ENCODE measurements around the gene PKN1. TPM values are rescaled to one million over a fixed set of nuclear protein-coding genes. Genes with fewer than 3 reads are reported as not detected.
A peak's percentile ranks its signal among the peaks of the same experiment; 100 is the strongest.

PKN1 gene
- polyA plus RNA-seq, 3 donors, result 87.0 to 106 (median 98.6) TPM

DNA sequence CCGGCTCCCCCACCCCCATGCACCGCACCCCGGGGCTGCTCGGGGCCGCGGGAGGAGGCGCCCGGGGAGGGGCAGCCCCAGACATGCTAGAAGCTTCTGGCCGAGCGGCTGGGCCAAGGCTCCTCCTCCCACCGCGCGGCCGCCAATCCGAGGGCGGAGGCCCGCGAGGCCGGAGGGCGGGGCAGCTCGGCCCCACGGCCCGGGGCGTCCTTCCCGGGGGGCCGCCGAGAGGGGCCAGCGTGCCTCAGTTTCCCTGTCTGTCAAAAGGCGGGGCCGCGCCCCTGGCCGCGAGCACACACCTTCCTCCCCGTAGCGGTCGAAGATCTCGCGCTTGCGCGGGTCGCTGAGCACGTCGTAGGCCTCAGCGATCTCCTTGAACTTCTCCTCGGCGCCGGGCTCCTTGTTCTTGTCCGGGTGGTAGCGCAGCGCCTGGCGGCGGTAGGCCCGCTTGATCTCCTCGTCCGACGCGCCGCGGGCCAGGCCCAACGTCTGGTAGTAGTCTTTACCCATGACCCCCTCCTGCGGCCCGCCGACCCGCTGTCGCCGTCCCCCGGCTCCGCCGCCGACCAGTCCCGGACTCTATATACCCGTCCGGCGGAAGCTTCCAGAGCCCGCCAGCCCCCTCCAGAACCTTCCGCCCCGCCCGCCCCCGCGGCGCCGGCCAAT lies 84.9 kb downstream of the PKN1 start, which contains the start of gene DNAJB1:
DNAJB1 (minus strand) TSS at position 558 of the 666 bp plus-strand sequence; CDS start at position 510, 48 bp downstream.
- peak in 4 of 11 donors; percentile 48 to 65 (median 50) for DNase-seq (ENCODE audit: extremely low read depth in 1 of 11, low read depth in 9 of 11, low spot score in 4 of 11)

DNA sequence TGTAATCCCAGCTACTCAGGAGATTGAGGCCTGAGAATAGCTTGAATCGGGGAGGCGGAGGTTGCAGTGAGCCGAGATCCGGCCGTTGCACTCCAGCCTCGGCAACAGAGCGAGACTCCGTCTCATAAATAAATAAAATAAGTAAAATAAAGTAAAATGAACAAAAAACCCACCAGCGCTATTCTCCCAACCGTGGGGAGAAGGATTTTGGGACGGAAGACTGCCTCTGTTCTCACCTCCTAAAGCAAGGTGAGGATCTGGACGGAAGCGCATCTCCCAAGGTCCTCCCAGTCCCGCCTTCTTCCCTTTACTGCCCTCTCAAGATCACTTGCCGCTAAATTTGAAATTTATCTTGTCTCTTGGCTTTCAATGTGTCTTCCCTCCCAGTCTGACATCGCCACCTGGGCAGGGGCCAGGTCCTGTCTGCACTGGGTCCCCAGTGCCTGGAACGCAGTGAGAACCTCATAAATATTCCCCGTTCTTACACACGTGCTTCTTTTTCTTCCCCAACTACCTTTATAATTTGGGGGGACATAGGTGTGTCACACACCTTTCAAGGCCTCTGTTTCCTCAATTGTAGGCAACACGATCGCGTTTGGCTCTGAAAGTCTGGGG lies 86.2 kb downstream of the PKN1 start:
- DNase-seq (ENCODE audit: extremely low read depth in 1 of 11, low read depth in 9 of 11, low spot score in 4 of 11), result no peak

DNA sequence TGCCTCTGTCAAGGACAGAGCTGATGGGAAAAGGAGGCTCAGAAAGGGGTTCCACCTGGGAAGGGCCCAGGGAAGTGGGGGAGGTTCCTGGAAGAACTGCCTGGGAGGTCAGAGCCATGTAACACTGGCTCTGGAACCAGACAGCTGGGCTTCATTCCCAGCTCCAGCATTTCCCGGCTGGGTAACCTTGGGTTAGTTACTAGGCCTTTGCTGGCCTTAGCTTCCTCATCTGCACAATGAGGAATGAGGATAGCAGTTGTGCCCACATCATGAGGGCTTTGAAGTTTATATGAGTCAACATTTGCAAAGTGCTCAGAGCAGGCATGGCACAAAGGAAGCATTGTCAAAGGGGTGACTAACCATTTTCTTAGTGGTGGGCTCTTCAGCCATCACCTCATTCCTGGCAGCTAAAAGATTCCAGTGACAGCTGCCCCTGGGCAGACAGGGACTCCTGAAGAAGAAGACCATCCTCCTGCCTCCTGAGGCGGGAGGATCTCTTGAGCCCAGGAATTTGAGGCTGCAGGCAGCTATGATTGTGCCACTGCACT lies 86.8 kb downstream of the PKN1 start:
- no peak for DNase-seq (ENCODE audit: extremely low read depth in 1 of 11, low read depth in 9 of 11, low spot score in 4 of 11)

DNA sequence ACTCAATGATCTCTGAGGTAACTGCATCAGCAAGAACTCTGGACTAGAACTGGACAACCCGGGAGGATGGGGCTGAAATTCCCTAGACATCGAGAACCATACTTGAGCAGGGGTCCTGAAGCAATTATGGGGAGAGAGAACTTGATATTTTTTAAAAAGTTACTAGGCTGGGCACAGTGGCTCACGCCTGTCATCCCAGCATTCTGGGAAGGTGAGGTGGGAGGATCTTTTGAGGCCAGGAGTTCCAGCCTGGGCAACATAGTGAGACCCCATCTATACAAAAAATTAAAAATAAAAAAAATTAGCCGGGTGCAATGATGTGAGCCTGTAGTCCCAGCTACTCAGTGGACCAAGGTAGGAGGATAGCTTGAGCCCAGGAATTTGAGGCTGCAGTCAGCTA lies 87.4 kb downstream of the PKN1 start:
- DNase-seq (ENCODE audit: extremely low read depth in 1 of 11, low read depth in 9 of 11, low spot score in 4 of 11), result no peak

Other genes starting within 250 kb of the PKN1 start
- gene ADGRL1, start 227.1 kb upstream of the PKN1 start, polyA plus RNA-seq (ENCODE audit: insufficient read length in 3 of 3), result 10 to 100 TPM; 33.2 to 53.1 (median 50.1) TPM
- gene ADGRE5, start 51.9 kb upstream of the PKN1 start, polyA plus RNA-seq (ENCODE audit: insufficient read length in 3 of 3), result 10 to 100 TPM; 16.4 to 19.2 (median 18.4) TPM
- 10 to 100 TPM; 49.4 to 63.4 (median 62.7) TPM for gene DDX39A, start 14.0 kb upstream of the PKN1 start, polyA plus RNA-seq (ENCODE audit: insufficient read length in 3 of 3)
- 10 to 100 TPM in 1 of 3 donors, 1 to 10 TPM in 2; 1.6 to 13.3 (median 4.5) TPM for gene PTGER1, start 42.0 kb downstream of the PKN1 start, polyA plus RNA-seq (ENCODE audit: insufficient read length in 3 of 3)
- 10 to 100 TPM; 56.0 to 87.9 (median 85.0) TPM for gene GIPC1, start 62.8 kb downstream of the PKN1 start, polyA plus RNA-seq (ENCODE audit: insufficient read length in 3 of 3)
- gene DNAJB1, start 85.1 kb downstream of the PKN1 start, polyA plus RNA-seq (ENCODE audit: insufficient read length in 3 of 3), result 100 to 1,000 TPM in 1 of 3 donors, 10 to 100 TPM in 2; 76.2 to 108 (median 97.3) TPM
- 100 to 1,000 TPM; 130 to 151 (median 147) TPM for gene TECR, start 96.3 kb downstream of the PKN1 start, polyA plus RNA-seq (ENCODE audit: insufficient read length in 3 of 3)
- gene NDUFB7, start 138.8 kb downstream of the PKN1 start, polyA plus RNA-seq (ENCODE audit: insufficient read length in 3 of 3), result 100 to 1,000 TPM in 2 of 3 donors, 10 to 100 TPM in 1; 67.6 to 121 (median 120) TPM
- gene CLEC17A, start 149.8 kb downstream of the PKN1 start, polyA plus RNA-seq (ENCODE audit: insufficient read length in 3 of 3), result under 1 TPM; 0.11 to 0.44 (median 0.16) TPM
- gene ADGRE3, start 241.5 kb downstream of the PKN1 start, polyA plus RNA-seq (ENCODE audit: insufficient read length in 3 of 3), result under 1 TPM; 0.16 to 0.23 (median 0.19) TPM

Data from renal cortex interstitium (tissue), 11 donors.